SH-SY5Y (cell line): ENCODE data around the gene MARCHF11.

ENCODE experiments used
- GATA2 ChIP-seq: IDR thresholded peaks from 2 replicates; pipeline ENCODE4 v1.6.1; 2011; ENCODE audit warnings: mild to moderate bottlenecking, low read depth, low read length
- GATA3 ChIP-seq: IDR thresholded peaks from 2 replicates; pipeline ENCODE4 v1.6.1; 2011; ENCODE audit warnings: low read depth, mild to moderate bottlenecking, low read length, moderate library complexity

DNA sequence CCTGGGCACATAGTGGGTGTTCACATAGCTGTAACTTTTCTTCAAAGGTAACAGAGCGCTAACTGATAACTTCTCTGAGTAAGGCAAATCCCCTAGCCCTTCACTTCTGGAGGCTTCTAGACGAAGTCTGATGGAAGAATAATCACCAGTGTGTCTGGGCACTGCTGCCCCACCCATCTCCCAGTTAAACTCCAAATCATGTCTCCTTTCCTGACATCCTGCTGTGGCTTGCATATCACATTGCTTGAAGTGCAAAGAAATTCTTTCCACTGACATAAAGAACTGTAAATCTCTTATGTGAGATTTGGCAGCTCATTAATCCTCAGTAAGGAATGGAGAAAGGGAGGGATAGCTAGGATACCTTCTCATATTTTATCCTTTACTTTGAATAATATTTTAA is 74.6 kb downstream of the MARCHF11 start:
- TF ChIP-seq GATA3 (no peak), GATA2 (no peak)
